ENCODE data around the gene TELO2. TPM values are rescaled to one million over a fixed set of nuclear protein-coding genes. Genes with fewer than 3 reads are reported as not detected.

Gene TELO2
- total RNA-seq, 2 donors from 2014 or later = 85.0 to 91.7 TPM

GRCh38 chr16:1500465-1501150, 7.4 kb downstream of the TELO2 start:
- no peak overlapping the region for H3K27ac Mint-ChIP-seq
- H3K36me3 ChIP-seq (ENCODE audit: control insufficient read depth, insufficient read depth, low read length) = peaks cover 34% of the 10 kb centered on the region
- peaks cover 33% of the 10 kb centered on the region for H3K36me3 Mint-ChIP-seq (ENCODE audit: low read depth)
- no peaks in the 10 kb centered on the region for H3K27me3 Mint-ChIP-seq (ENCODE audit: insufficient read depth)
- 95% methylated on average over 35 to 44 of the region's 44 CpGs for WGBS, 2 experiments (ENCODE audit: insufficient coverage in 1 of 2, insufficient read length in 1 of 2)
- H3K4me1 Mint-ChIP-seq = no peaks in the 10 kb centered on the region
- no peaks in the 10 kb centered on the region for H3K27me3 ChIP-seq (ENCODE audit: control insufficient read depth, insufficient read depth, low read length, poor library complexity, severe bottlenecking)
- H3K4me3 ChIP-seq (ENCODE audit: low read length) = no peak overlapping the region
- no peak overlapping the region for H3K9ac ChIP-seq (ENCODE audit: extremely low read depth, low read length, poor library complexity, severe bottlenecking)
- H3K4me1 ChIP-seq (ENCODE audit: control insufficient read depth, insufficient read depth, low read length) = no peaks in the 10 kb centered on the region
- no peaks in the 10 kb centered on the region for H3K9me3 Mint-ChIP-seq
- H3K4me3 Mint-ChIP-seq = no peak overlapping the region
- no peak for DNase-seq
- TF ChIP-seq CTCF (conservative IDR thresholded peaks at IDR 0.05) = no peak
- no peaks in the 10 kb centered on the region for H3K9me3 ChIP-seq (ENCODE audit: control insufficient read depth, low read length)
- no peak overlapping the region for H3K27ac ChIP-seq (ENCODE audit: low read depth, low read length)

GRCh38 chr16:1501630-1502029, 8.5 kb downstream of the TELO2 start:
- TF ChIP-seq CTCF (conservative IDR thresholded peaks at IDR 0.05) = no peak
- peaks cover 37% of the 10 kb centered on the region for H3K36me3 Mint-ChIP-seq (ENCODE audit: low read depth)
- Histone ChIP-seq H3K27me3 (ENCODE audit: control insufficient read depth, insufficient read depth, low read length, poor library complexity, severe bottlenecking) (no peaks in the 10 kb centered on the region), H3K27ac (ENCODE audit: low read depth, low read length) (no peak overlapping the region), H3K4me1 (ENCODE audit: control insufficient read depth, insufficient read depth, low read length) (no peaks in the 10 kb centered on the region), H3K9me3 (ENCODE audit: control insufficient read depth, low read length) (no peaks in the 10 kb centered on the region), H3K9ac (ENCODE audit: extremely low read depth, low read length, poor library complexity, severe bottlenecking) (no peak overlapping the region), H3K4me3 (ENCODE audit: low read length) (no peak overlapping the region), H3K36me3 (ENCODE audit: control insufficient read depth, insufficient read depth, low read length) (peaks cover 33% of the 10 kb centered on the region)
- no peaks in the 10 kb centered on the region for H3K9me3 Mint-ChIP-seq
- no peaks in the 10 kb centered on the region for H3K27me3 Mint-ChIP-seq (ENCODE audit: insufficient read depth)
- no peak overlapping the region for H3K4me3 Mint-ChIP-seq
- no peak overlapping the region for H3K27ac Mint-ChIP-seq
- 97 to 98% methylated on average over 5 to 23 of the region's 23 CpGs for WGBS, 2 experiments (ENCODE audit: insufficient coverage in 1 of 2, insufficient read length in 1 of 2)
- no peak for DNase-seq
- no peaks in the 10 kb centered on the region for H3K4me1 Mint-ChIP-seq

- Mint-ChIP-seq H3K27me3 (ENCODE audit: insufficient read depth) (no peaks in the 10 kb centered on the region), H3K4me1 (no peaks in the 10 kb centered on the region), H3K9me3 (no peaks in the 10 kb centered on the region), H3K27ac (no peak overlapping the region), H3K36me3 (ENCODE audit: low read depth) (peaks cover 35% of the 10 kb centered on the region), H3K4me3 (no peak overlapping the region)
- no peaks in the 10 kb centered on the region for H3K9me3 ChIP-seq (ENCODE audit: control insufficient read depth, low read length)
- WGBS, 2 experiments (ENCODE audit: insufficient coverage in 1 of 2, insufficient read length in 1 of 2) = 96% methylated on average over 18 to 42 of the region's 42 CpGs
- no peaks in the 10 kb centered on the region for H3K27me3 ChIP-seq (ENCODE audit: control insufficient read depth, insufficient read depth, low read length, poor library complexity, severe bottlenecking)
- no peak for DNase-seq
- H3K9ac ChIP-seq (ENCODE audit: extremely low read depth, low read length, poor library complexity, severe bottlenecking) = no peak overlapping the region
- H3K4me1 ChIP-seq (ENCODE audit: control insufficient read depth, insufficient read depth, low read length) = no peaks in the 10 kb centered on the region
- peaks cover 27% of the 10 kb centered on the region for H3K36me3 ChIP-seq (ENCODE audit: control insufficient read depth, insufficient read depth, low read length)
- H3K27ac ChIP-seq (ENCODE audit: low read depth, low read length) = no peak overlapping the region
- no peak overlapping the region for H3K4me3 ChIP-seq (ENCODE audit: low read length)
- no peak for TF ChIP-seq CTCF (conservative IDR thresholded peaks at IDR 0.05)
These were observed 9.2 kb downstream of the TELO2 start for GRCh38 chr16:1502092-1503004.
